Measurements from ENCODE around the gene IMP4. TPM values are rescaled to one million over a fixed set of nuclear protein-coding genes. Genes with fewer than 3 reads are reported as not detected.

Gene IMP4
- total and polyA plus RNA-seq, 2 of the 4 experiments (the other 2 are of a cell fraction): 154 to 169 TPM

DNA sequence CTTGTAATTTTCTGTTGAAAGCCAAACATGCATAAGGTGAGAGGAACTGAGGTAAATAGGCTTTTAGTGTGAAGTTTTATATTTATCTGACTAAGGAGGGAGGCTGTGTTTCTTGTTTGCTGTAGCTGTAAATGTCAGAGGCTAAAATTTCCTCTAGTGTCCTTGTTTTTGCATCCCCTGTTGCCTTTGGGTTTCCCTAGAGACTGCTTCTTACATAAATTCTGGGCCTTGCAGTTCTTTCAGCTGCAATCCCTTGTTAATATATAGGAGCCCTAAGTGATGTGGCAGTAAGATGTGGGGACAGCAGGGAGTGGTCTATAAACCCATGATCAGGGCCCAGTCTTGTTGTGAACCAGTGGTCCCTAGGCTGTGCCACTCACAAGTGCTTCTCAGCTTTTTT, 7.5 kb upstream of the IMP4 start:
- Histone ChIP-seq H4K20me1 (ENCODE audit: insufficient read depth, low read length) (no peaks in the 10 kb centered on the region), H3K4me1 (ENCODE audit: control insufficient read depth, insufficient read depth, low read length) (peaks cover 9% of the 10 kb centered on the region), H3K18ac (ENCODE audit: low read depth, low read length) (no peak overlapping the region), H2AFZ (replicated peaks; ENCODE audit: low read length, poor library complexity) (no peak overlapping the region), H4K5ac (ENCODE audit: low read depth, low read length) (no peak overlapping the region), H3K56ac (ENCODE audit: extremely low read depth, insufficient read depth, low read length) (no peak overlapping the region), H3K79me1 (ENCODE audit: low read depth in 1 of 2, low read length in 2 of 2) (peaks cover 0 to 5% of the 10 kb centered on the region in 2 experiments; a peak in 1 of 4 replicates), H2AK5ac (ENCODE audit: low read depth, low read length) (no peak overlapping the region), H3K4ac (ENCODE audit: low read depth, low read length) (no peak overlapping the region), H3K23ac (ENCODE audit: low read depth, low read length) (no peak overlapping the region), H3K9me3 (ENCODE audit: control insufficient read depth, insufficient read depth, low read length) (no peaks in the 10 kb centered on the region), H3K36me3 (ENCODE audit: control insufficient read depth, insufficient read depth, low read length) (peaks cover 6% of the 10 kb centered on the region), H2BK120ac (ENCODE audit: low read depth, low read length) (no peak overlapping the region), H2AK9ac (replicated peaks; ENCODE audit: low read depth, low read length, poor library complexity) (no peak overlapping the region), H2BK20ac (ENCODE audit: low read depth, low read length) (no peak overlapping the region), H3K27me3 (ENCODE audit: control insufficient read depth, insufficient read depth, low read length) (peaks cover 7% of the 10 kb centered on the region), H3K9ac (ENCODE audit: low read depth, low read length) (no peak overlapping the region), H3K14ac (replicated peaks; ENCODE audit: low read depth, low read length) (no peak overlapping the region), H3K27ac (ENCODE audit: insufficient read depth, low read length) (no peak overlapping the region), H3K9me1 (ENCODE audit: insufficient read depth, low read length) (peaks cover 7% of the 10 kb centered on the region), H2BK5ac (ENCODE audit: low read depth, low read length, poor library complexity, severe bottlenecking) (no peak overlapping the region), H3K4me2 (ENCODE audit: low read depth, low read length) (no peak overlapping the region), H2BK15ac (ENCODE audit: low read depth, low read length) (no peak overlapping the region), H4K91ac (ENCODE audit: insufficient read depth, low read depth, low read length) (no peak overlapping the region), H3K4me3 (ENCODE audit: insufficient read depth, low read depth, low read length) (no peak overlapping the region), H4K8ac (ENCODE audit: low read depth in 2 of 2, low read length in 2 of 2) (no peak overlapping the region)
- no peak for ATAC-seq (ENCODE audit: low read depth)
- intact Hi-C loops (cut with micrococcal nuclease): no loop called here
- dilution Hi-C loops (cut with HindIII; ENCODE audit: low sequenced_read_pairs, unreplicated experiment): no loop called here
- ChIA-PET POLR2A (ENCODE audit: unreplicated experiment) (no interaction called here), CTCF (no interaction called here)
- no peak for TF ChIP-seq SMC3 (IDR thresholded peaks at IDR 0.05; ENCODE audit: low read depth, low read length)
- TF ChIP-seq, protein P1, sequence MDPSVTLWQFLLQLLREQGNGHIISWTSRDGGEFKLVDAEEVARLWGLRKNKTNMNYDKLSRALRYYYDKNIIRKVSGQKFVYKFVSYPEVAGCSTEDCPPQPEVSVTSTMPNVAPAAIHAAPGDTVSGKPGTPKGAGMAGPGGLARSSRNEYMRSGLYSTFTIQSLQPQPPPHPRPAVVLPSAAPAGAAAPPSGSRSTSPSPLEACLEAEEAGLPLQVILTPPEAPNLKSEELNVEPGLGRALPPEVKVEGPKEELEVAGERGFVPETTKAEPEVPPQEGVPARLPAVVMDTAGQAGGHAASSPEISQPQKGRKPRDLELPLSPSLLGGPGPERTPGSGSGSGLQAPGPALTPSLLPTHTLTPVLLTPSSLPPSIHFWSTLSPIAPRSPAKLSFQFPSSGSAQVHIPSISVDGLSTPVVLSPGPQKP (IDR thresholded peaks at IDR 0.05; ENCODE audit: borderline replicate concordance, low read depth, low read length): no peak
- TF ChIP-seq USF2 (IDR thresholded peaks at IDR 0.05; ENCODE audit: low read depth, low read length): no peak
- no peak for TF ChIP-seq CHD1 (IDR thresholded peaks at IDR 0.05; ENCODE audit: low read depth, low read length)
- TF ChIP-seq MAFK (IDR thresholded peaks at IDR 0.05; ENCODE audit: low read depth, low read length): no peak
- TF ChIP-seq FOS (IDR thresholded peaks at IDR 0.05; ENCODE audit: low read depth, low read length): no peak
- TF ChIP-seq MAZ (IDR thresholded peaks at IDR 0.05; ENCODE audit: borderline replicate concordance, low read depth, low read length): no peak
- no peak for TF ChIP-seq NFE2L2 (IDR thresholded peaks at IDR 0.05; ENCODE audit: low read depth, low read length)
- no peak for TF ChIP-seq RFX5 (IDR thresholded peaks at IDR 0.05; ENCODE audit: low read depth, low read length)
- TF ChIP-seq, protein P2, sequence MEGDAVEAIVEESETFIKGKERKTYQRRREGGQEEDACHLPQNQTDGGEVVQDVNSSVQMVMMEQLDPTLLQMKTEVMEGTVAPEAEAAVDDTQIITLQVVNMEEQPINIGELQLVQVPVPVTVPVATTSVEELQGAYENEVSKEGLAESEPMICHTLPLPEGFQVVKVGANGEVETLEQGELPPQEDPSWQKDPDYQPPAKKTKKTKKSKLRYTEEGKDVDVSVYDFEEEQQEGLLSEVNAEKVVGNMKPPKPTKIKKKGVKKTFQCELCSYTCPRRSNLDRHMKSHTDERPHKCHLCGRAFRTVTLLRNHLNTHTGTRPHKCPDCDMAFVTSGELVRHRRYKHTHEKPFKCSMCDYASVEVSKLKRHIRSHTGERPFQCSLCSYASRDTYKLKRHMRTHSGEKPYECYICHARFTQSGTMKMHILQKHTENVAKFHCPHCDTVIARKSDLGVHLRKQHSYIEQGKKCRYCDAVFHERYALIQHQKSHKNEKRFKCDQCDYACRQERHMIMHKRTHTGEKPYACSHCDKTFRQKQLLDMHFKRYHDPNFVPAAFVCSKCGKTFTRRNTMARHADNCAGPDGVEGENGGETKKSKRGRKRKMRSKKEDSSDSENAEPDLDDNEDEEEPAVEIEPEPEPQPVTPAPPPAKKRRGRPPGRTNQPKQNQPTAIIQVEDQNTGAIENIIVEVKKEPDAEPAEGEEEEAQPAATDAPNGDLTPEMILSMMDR (conservative IDR thresholded peaks at IDR 0.05; ENCODE audit: low read depth, low read length): no peak
- TF ChIP-seq RCOR1 (IDR thresholded peaks at IDR 0.05; ENCODE audit: insufficient replicate concordance, low read length): no peak
- no peak for TF ChIP-seq BHLHE40 (IDR thresholded peaks at IDR 0.05; ENCODE audit: low read depth, low read length)
- TF ChIP-seq CEBPB (IDR thresholded peaks at IDR 0.05; ENCODE audit: low read depth, low read length): no peak
- DNase-seq: no peak
- no TSS peak for BruUV-seq (replicated peaks)
- in situ Hi-C loops (cut with MboI; ENCODE audit: low sequenced_read_pairs): no loop called here
